ENCODE data around the gene IFT122. TPM values are rescaled to one million over a fixed set of nuclear protein-coding genes. Genes with fewer than 3 reads are reported as not detected.

The IFT122 gene
- total RNA-seq, 2 donors from 2014 or later = 20.5 to 26.9 TPM

GRCh38 chr3:129555616-129556357, 115.8 kb downstream of the IFT122 start:
- Mint-ChIP-seq H3K27ac (no peak overlapping the region), H3K4me1 (ENCODE audit: low read depth) (no peaks in the 10 kb centered on the region), H3K27me3 (ENCODE audit: low read depth) (peaks cover 14% of the 10 kb centered on the region), H3K9me3 (no peaks in the 10 kb centered on the region), H3K4me3 (no peak overlapping the region), H3K36me3 (ENCODE audit: insufficient read depth in 2 of 2) (no peaks in the 10 kb centered on the region)
- ATAC-seq (replicated peaks in 1 of 2) = no peak
- no peak for DNase-seq

GRCh38 chr3:129556358-129556695, 116.3 kb downstream of the IFT122 start:
- peaks cover 14% of the 10 kb centered on the region for H3K27me3 Mint-ChIP-seq (ENCODE audit: low read depth)
- H3K27ac Mint-ChIP-seq = no peak overlapping the region
- H3K4me1 Mint-ChIP-seq (ENCODE audit: low read depth) = no peaks in the 10 kb centered on the region
- DNase-seq (no peak), ATAC-seq (replicated peaks in 1 of 2) (no peak)
- no peaks in the 10 kb centered on the region for H3K9me3 Mint-ChIP-seq
- H3K4me3 Mint-ChIP-seq = no peak overlapping the region
- H3K36me3 Mint-ChIP-seq (ENCODE audit: insufficient read depth in 2 of 2) = no peaks in the 10 kb centered on the region

- Mint-ChIP-seq H3K9me3 (no peaks in the 10 kb centered on the region), H3K4me3 (no peak overlapping the region), H3K27me3 (ENCODE audit: low read depth) (peaks cover 14% of the 10 kb centered on the region), H3K36me3 (ENCODE audit: insufficient read depth in 2 of 2) (no peaks in the 10 kb centered on the region), H3K4me1 (ENCODE audit: low read depth) (no peaks in the 10 kb centered on the region), H3K27ac (no peak overlapping the region)
- DNase-seq (no peak), ATAC-seq (replicated peaks in 1 of 2) (no peak)
Measured at GRCh38 chr3:129556890-129557547, 117.0 kb downstream of the IFT122 start.

- ATAC-seq (replicated peaks in 1 of 2) = no peak
- Mint-ChIP-seq H3K27ac (no peak overlapping the region), H3K9me3 (no peaks in the 10 kb centered on the region), H3K27me3 (ENCODE audit: low read depth) (peaks cover 14% of the 10 kb centered on the region), H3K4me1 (ENCODE audit: low read depth) (no peaks in the 10 kb centered on the region), H3K36me3 (ENCODE audit: insufficient read depth in 2 of 2) (no peaks in the 10 kb centered on the region), H3K4me3 (no peak overlapping the region)
- no peak for DNase-seq
Measured at GRCh38 chr3:129557548-129557894, 117.5 kb downstream of the IFT122 start.

- no peak for DNase-seq
- Mint-ChIP-seq H3K9me3 (no peaks in the 10 kb centered on the region), H3K27ac (no peak overlapping the region)
Measured at GRCh38 chr3:129558081-129558771, 118.2 kb downstream of the IFT122 start.

GRCh38 chr3:129558772-129559564, 118.9 kb downstream of the IFT122 start:
- H3K36me3 Mint-ChIP-seq (ENCODE audit: insufficient read depth in 2 of 2) = no peaks in the 10 kb centered on the region
- H3K4me1 Mint-ChIP-seq (ENCODE audit: low read depth) = no peaks in the 10 kb centered on the region
- H3K27me3 Mint-ChIP-seq (ENCODE audit: low read depth) = peaks cover 11% of the 10 kb centered on the region
- no peak overlapping the region for H3K27ac Mint-ChIP-seq
- no peak for DNase-seq
- ATAC-seq (replicated peaks in 1 of 2) = no peak
- no peak overlapping the region for H3K4me3 Mint-ChIP-seq
- no peaks in the 10 kb centered on the region for H3K9me3 Mint-ChIP-seq

More at GRCh38 chr3:129558081-129558771, 118.2 kb downstream of the IFT122 start:
- peak in 1 of 2 donors; percentile 25 for ATAC-seq (replicated peaks in 1 of 2)
- no peak overlapping the region for H3K4me3 Mint-ChIP-seq
- no peaks in the 10 kb centered on the region for H3K36me3 Mint-ChIP-seq (ENCODE audit: insufficient read depth in 2 of 2)
- peaks cover 14% of the 10 kb centered on the region for H3K27me3 Mint-ChIP-seq (ENCODE audit: low read depth)
- no peaks in the 10 kb centered on the region for H3K4me1 Mint-ChIP-seq (ENCODE audit: low read depth)

GRCh38 chr3:129559565-129560079, 119.6 kb downstream of the IFT122 start:
- Mint-ChIP-seq H3K27me3 (ENCODE audit: low read depth) (peaks cover 4% of the 10 kb centered on the region), H3K27ac (no peak overlapping the region), H3K36me3 (ENCODE audit: insufficient read depth in 2 of 2) (no peaks in the 10 kb centered on the region), H3K4me3 (no peak overlapping the region), H3K4me1 (ENCODE audit: low read depth) (no peaks in the 10 kb centered on the region), H3K9me3 (no peaks in the 10 kb centered on the region)
- no peak for DNase-seq
- ATAC-seq (replicated peaks in 1 of 2) = no peak

- no peak for DNase-seq
- Mint-ChIP-seq H3K27me3 (ENCODE audit: low read depth) (no peaks in the 10 kb centered on the region), H3K9me3 (no peaks in the 10 kb centered on the region), H3K36me3 (ENCODE audit: insufficient read depth in 2 of 2) (no peaks in the 10 kb centered on the region), H3K4me3 (no peak overlapping the region), H3K4me1 (ENCODE audit: low read depth) (no peaks in the 10 kb centered on the region), H3K27ac (no peak overlapping the region)
- ATAC-seq (replicated peaks in 1 of 2) = no peak
Measured at GRCh38 chr3:129560269-129560787, 120.3 kb downstream of the IFT122 start.

- no peaks in the 10 kb centered on the region for H3K9me3 Mint-ChIP-seq
- ATAC-seq (replicated peaks in 1 of 2) (no peak), DNase-seq (no peak)
- H3K36me3 Mint-ChIP-seq (ENCODE audit: insufficient read depth in 2 of 2) = no peaks in the 10 kb centered on the region
- no peak overlapping the region for H3K4me3 Mint-ChIP-seq
- H3K27ac Mint-ChIP-seq = no peak overlapping the region
- no peaks in the 10 kb centered on the region for H3K27me3 Mint-ChIP-seq (ENCODE audit: low read depth)
- H3K4me1 Mint-ChIP-seq (ENCODE audit: low read depth) = no peaks in the 10 kb centered on the region
Measured at GRCh38 chr3:129560911-129561594, 121.0 kb downstream of the IFT122 start.

GRCh38 chr3:129561619-129562248, 121.7 kb downstream of the IFT122 start:
- ATAC-seq (replicated peaks in 1 of 2) (no peak), DNase-seq (no peak)
- H3K4me3 Mint-ChIP-seq = no peak overlapping the region
- H3K4me1 Mint-ChIP-seq (ENCODE audit: low read depth) = no peaks in the 10 kb centered on the region
- H3K27me3 Mint-ChIP-seq (ENCODE audit: low read depth) = no peaks in the 10 kb centered on the region
- H3K27ac Mint-ChIP-seq = no peak overlapping the region
- no peaks in the 10 kb centered on the region for H3K36me3 Mint-ChIP-seq (ENCODE audit: insufficient read depth in 2 of 2)
- H3K9me3 Mint-ChIP-seq = no peaks in the 10 kb centered on the region

GRCh38 chr3:129562803-129563202, 122.8 kb downstream of the IFT122 start:
- Mint-ChIP-seq H3K4me1 (ENCODE audit: low read depth) (no peaks in the 10 kb centered on the region), H3K27ac (no peak overlapping the region), H3K36me3 (ENCODE audit: insufficient read depth in 2 of 2) (no peaks in the 10 kb centered on the region), H3K9me3 (no peaks in the 10 kb centered on the region), H3K4me3 (no peak overlapping the region), H3K27me3 (ENCODE audit: low read depth) (no peaks in the 10 kb centered on the region)
- ATAC-seq (replicated peaks in 1 of 2) (no peak), DNase-seq (no peak)

GRCh38 chr3:129563332-129563731, 123.3 kb downstream of the IFT122 start:
- Mint-ChIP-seq H3K27me3 (ENCODE audit: low read depth) (no peaks in the 10 kb centered on the region), H3K4me3 (no peak overlapping the region), H3K4me1 (ENCODE audit: low read depth) (no peaks in the 10 kb centered on the region), H3K27ac (no peak overlapping the region), H3K9me3 (no peaks in the 10 kb centered on the region), H3K36me3 (ENCODE audit: insufficient read depth in 2 of 2) (no peaks in the 10 kb centered on the region)
- ATAC-seq (replicated peaks in 1 of 2) (no peak), DNase-seq (no peak)
